HG02610 (cell line): ENCODE data around the gene RARS1.
A peak's percentile ranks its signal among the peaks of the same experiment; 100 is the strongest.

ENCODE experiments used
- ATAC-seq: cut with Tn5 transposase; IDR thresholded peaks from one replicate; pipeline ENCODE4 v1.9.1; 2021; ENCODE audit warnings: mild to moderate bottlenecking, moderate library complexity; ENCODE audit not compliant: unreplicated experiment

Gene RARS1

DNA sequence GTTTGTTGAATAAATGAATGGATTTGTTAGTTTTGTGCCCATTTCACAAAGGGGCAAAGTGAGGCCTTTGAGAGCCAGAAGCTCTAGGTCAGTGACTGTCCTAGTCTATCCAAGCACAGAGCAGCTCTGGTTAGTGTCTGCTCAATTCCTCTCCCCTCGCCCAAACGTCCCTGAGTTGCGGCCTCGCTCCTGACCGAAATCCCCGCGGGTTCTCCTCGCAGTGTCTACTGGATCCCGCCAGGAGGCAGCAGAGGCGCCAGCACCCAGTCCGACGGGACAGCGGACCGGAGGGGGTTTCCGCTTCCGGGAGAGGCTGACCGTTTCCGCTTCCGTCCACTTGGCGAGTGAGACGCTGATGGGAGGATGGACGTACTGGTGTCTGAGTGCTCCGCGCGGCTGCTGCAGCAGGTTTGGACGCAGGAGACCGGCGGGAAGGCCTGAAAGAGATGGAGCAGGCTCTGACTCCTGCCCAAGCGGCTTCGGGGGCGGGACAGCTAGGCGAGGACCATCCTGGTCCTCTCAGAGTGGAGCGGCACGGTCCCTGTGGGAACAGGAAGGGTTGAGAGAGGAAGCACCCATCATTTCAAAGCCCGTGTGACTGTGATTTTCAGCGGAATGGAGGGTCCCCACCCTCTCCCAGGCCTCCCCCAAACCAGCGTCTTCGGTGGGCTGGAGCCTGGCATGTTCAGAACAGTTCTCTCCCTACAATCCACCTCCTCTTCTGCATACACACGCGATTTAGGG lies at the start of gene RARS1:
TSS of gene RARS1 (plus strand) at position 336 of the 744 bp plus-strand sequence. CDS start at position 364, 28 bp downstream.
- ATAC-seq = peak; percentile 86

DNA sequence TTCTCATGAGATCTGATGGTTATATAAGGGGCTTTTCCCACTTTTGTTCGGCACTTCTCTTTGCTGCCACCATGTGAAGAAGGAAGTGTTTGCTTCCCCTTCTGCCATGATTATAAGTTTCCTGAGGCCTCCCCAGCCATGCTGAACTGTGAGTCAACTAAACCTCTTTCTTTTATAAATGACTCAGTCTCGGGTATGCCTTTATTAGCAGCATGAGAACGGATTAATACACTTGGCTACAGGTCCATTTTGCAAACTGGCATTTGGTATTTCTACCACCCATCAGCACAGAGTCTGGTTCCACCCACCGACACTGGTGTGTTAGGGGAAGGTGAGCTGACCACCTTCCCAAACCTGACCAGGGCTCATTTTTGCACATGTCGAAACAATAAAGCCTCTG lies 47.9 kb upstream of the RARS1 start:
- no peak for ATAC-seq

DNA sequence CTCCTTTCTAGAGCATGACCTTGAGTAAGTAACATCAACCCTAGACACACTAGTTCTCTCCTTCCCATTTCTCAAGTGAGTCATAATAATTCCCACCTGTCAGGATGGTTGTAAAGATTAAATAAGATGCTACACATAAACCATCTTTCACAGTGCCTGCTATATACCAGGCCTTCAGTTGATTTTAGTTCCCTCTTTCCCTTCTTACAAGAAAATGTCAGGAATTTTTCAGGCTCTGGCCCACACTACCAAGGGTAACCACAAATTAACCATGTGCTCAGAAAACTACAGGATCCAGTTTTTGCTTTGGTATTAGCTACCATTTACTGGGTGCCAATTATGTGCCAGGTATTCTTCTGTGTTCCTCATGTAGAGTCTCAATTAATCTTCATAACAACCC lies 42.7 kb upstream of the RARS1 start:
- ATAC-seq = no peak

- no peak for ATAC-seq
Observed at GRCh38 chr5:168443950-168444700, 42.1 kb upstream of the RARS1 start.

DNA sequence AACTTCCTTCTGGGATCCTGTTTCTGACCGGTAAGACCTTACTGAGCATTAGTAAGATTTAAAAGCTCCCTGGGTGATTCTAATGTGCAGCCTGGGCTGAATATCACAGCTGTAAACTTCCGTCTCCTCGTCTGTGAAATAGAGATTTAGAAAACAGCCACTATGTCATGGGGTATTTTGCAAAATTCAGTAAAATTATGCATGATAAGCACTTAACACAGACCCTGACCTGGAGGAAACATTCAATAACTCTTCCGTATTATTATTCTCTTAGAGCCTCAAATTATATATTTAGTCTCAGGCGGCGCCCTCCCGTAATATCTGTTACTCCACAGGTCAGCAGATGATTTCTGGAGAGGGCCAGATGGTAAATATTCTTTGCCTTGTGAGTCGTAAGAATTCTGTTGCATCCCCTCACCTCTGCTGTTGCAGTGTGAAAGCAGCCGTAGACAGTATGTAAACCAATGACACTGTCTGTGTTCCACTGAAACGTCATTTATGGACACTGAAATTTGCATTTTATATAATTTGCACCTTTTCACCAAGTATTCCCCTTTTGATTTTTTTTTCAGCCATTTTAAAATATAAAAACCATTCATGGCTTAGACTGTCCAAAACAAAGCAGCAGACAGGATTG lies 39.2 kb upstream of the RARS1 start:
- no peak for ATAC-seq

GRCh38 chr5:168447808-168448207 lies 38.5 kb upstream of the RARS1 start:
- no peak for ATAC-seq

GRCh38 chr5:168449166-168449565 lies 37.1 kb upstream of the RARS1 start:
- no peak for ATAC-seq

DNA sequence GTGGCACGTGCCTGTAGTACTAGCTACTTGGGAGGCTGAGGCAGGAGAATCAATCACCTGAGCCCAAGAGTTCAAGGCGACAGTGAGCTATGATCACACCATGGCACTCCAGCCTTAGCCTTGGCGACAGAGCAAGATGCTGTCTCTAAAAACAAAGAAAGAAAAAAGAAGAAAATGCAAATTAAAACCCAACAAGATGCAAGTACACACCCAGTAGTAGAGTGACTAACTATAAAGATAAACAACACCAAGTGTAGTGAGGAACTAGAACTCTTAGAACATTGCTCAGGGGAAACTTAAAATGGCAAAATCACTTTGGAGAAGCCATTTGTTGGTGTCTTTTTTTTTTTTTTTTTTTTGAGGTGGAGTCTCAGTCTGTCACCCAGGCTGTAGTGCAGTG lies 34.7 kb upstream of the RARS1 start:
- no peak for ATAC-seq

DNA sequence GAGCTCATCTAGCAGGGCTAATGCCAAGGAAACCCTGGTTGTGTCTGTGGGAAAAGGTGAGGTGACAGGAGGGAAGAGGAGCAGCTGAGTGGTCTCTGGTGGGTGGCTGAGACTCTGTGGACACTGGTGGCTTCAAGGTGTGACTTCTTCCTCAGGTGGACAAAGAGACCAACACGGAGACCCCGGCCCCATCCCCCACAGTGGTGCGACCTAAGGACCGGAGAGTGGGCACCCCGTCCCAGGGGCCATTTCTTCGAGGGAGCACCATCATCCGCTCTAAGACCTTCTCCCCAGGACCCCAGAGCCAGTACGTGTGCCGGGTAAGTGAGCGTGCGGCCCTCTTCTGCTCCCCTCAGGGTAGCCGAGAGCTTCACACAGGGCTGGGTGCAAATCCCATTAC lies 31.1 kb upstream of the RARS1 start:
- ATAC-seq = no peak

GRCh38 chr5:168457542-168457941 lies 28.7 kb upstream of the RARS1 start:
- ATAC-seq = no peak

- no peak for ATAC-seq
Observed at GRCh38 chr5:168460606-168461005, 25.7 kb upstream of the RARS1 start.

DNA sequence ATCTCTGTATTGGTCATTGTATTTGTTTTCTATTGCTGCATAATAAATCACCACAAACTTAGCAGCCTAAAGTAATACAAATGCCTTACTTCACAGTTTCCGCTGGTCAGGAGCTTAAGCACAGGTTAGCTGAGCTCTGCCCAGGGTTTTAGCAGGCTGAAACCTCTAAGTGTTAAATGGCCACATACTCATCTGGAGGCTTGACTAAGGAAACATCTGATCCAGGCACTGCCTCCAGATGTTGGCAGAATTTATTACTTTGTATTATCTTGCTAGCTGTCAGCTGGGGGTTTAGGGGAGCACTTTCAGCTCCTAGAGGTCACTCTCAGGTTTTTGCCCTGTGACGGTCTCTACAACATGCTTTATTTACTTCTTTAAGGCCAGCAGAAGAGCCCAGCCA lies 23.2 kb upstream of the RARS1 start:
- no peak for ATAC-seq

DNA sequence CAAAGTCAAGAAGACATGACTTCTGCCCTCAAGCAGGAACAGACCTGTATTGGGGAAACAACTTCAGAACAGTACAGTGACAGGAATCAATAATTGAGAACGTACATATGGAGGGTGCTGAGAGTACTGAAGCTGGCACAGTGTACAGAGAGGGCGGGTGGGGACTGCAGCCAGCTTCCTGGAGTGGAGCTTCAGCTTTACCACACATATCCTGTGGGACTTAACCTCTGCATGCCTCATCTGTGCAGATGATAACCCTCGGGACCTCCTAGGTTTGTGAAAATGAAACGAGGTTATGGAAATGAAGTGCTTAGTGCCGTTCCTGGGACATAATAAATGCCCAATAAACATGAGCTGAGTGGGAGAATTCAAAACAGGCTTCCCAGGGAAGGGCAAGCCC lies 22.1 kb upstream of the RARS1 start:
- peak; percentile 62 for ATAC-seq

DNA sequence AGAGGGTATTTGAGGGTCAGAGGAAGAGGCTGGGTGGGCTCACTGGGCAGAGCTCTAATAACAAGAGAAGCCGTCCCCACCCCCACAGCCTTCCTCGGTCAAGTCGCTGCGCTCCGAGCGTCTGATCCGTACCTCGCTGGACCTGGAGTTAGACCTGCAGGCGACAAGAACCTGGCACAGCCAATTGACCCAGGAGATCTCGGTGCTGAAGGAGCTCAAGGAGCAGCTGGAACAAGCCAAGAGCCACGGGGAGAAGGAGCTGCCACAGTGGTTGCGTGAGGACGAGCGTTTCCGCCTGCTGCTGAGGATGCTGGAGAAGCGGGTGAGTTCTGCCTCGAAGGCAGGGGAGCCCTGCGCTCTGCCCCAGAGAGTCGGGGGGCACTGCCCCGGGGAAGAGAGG lies 21.6 kb upstream of the RARS1 start:
- ATAC-seq = no peak

GRCh38 chr5:168467755-168468330 lies 18.4 kb upstream of the RARS1 start:
- ATAC-seq = no peak

- no peak for ATAC-seq
Observed at GRCh38 chr5:168468836-168469235, 17.4 kb upstream of the RARS1 start.

DNA sequence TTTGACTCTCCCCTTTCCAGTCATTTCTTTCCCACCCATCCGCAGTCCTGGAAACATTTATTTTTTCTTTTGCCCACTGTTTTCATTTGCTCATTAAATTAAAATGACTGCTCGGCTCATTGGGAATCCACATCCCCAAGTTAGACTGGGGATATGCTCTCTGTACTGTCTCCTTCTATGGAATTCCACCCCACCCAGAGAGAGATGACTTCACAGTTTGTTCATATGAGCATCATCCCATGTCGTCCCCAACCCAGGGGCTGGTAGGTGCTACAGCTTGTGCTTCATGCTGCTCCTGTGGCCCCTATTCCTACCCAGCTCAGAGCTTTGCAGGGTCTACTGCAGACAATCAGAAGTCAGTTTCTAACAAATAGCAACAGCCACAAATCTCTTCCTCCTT lies 16.5 kb upstream of the RARS1 start:
- no peak for ATAC-seq

DNA sequence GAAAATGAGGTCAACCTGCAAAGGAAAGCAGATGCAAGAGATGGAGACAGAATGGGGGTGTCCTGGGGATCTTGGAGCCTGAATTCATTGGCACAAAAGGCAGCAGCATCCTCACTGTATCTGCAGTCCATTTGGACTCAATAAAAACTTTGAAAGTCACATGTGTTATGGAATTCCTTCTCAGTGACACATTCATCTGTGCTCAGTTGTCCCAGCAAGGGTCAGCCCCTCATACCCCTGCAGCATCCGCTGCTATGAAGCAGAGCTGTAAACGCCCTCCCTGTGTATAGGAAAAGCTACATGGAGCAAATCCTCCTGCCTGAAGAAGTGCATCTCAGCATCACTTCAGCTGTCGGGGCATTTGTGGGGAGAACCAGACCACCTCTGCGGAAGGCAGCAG lies 14.5 kb upstream of the RARS1 start:
- no peak for ATAC-seq

GRCh38 chr5:168472329-168472728 lies 13.9 kb upstream of the RARS1 start:
- no peak for ATAC-seq

GRCh38 chr5:168474319-168474718 lies 12.0 kb upstream of the RARS1 start:
- ATAC-seq = no peak

GRCh38 chr5:168477060-168477459 lies 9.2 kb upstream of the RARS1 start:
- no peak for ATAC-seq

DNA sequence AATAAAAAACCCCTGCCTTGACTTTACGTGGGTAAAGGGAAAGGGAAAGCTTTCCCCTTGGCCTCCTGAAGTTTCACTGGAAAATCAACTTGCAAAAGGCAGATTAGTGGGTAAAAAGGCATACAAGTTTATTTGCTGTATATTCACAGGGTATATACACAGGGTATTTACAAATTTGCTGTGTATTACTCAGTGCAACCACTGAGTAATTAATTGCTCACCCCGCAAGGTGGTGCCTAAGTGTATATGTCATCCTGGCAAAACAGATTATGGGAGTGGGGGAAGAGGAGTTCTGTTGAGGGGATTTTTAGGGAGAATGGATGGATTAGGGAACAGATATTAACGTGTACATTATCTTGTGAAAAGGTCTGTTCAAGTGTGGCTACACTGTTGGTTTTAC lies 7.1 kb upstream of the RARS1 start:
- ATAC-seq = no peak
